ENCODE results near the gene CDX2. TPM values are rescaled to one million over a fixed set of nuclear protein-coding genes. Genes with fewer than 3 reads are reported as not detected.

The CDX2 gene
- total RNA-seq, 2 donors from 2014 or later = not detected

GRCh38 chr13:27929868-27930267 is 39.2 kb downstream of the CDX2 start:
- Histone ChIP-seq H3K4me3 (no peak overlapping the region), H3K36me3 (no peaks in the 10 kb centered on the region), H3K9me3 (no peaks in the 10 kb centered on the region), H3K4me1 (ENCODE audit: control insufficient read depth in 1 of 2, low read depth in 2 of 2) (peaks cover 0 to 6% of the 10 kb centered on the region in 2 donors), H3K27ac (no peak overlapping the region), H3K27me3 (replicated peaks; ENCODE audit: insufficient read depth) (no peaks in the 10 kb centered on the region)
- DNase-seq (ENCODE audit: low spot score) (no peak), ATAC-seq (ENCODE audit: insufficient number of reproducible peaks, low FRiP score, low read depth) (no peak)
- no peak for TF ChIP-seq CTCF (IDR thresholded peaks at IDR 0.05)

GRCh38 chr13:27928805-27929753 is 40.0 kb downstream of the CDX2 start:
- no peak for DNase-seq (ENCODE audit: low spot score)
- H3K4me1 ChIP-seq (ENCODE audit: control insufficient read depth in 1 of 2, low read depth in 2 of 2) = peaks cover 0 to 6% of the 10 kb centered on the region in 2 donors
- no peak overlapping the region for H3K27ac ChIP-seq
- TF ChIP-seq CTCF (IDR thresholded peaks at IDR 0.05) = no peak
- no peaks in the 10 kb centered on the region for H3K36me3 ChIP-seq
- ATAC-seq (ENCODE audit: insufficient number of reproducible peaks, low FRiP score, low read depth) = no peak
- no peak overlapping the region for H3K4me3 ChIP-seq
- no peaks in the 10 kb centered on the region for H3K27me3 ChIP-seq (replicated peaks; ENCODE audit: insufficient read depth)
- no peaks in the 10 kb centered on the region for H3K9me3 ChIP-seq

- no peak for TF ChIP-seq CTCF (IDR thresholded peaks at IDR 0.05)
- Histone ChIP-seq H3K4me3 (no peak overlapping the region), H3K9me3 (no peaks in the 10 kb centered on the region)
These were observed 40.7 kb downstream of the CDX2 start for GRCh38 chr13:27928353-27928804.

GRCh38 chr13:27927444-27928352 is 41.4 kb downstream of the CDX2 start:
- H3K4me3 ChIP-seq = no peak overlapping the region
- DNase-seq (ENCODE audit: low spot score) (no peak), ATAC-seq (ENCODE audit: insufficient number of reproducible peaks, low FRiP score, low read depth) (no peak)
- no peak overlapping the region for H3K27ac ChIP-seq
- no peaks in the 10 kb centered on the region for H3K36me3 ChIP-seq
- peaks cover 0 to 6% of the 10 kb centered on the region in 2 donors for H3K4me1 ChIP-seq (ENCODE audit: control insufficient read depth in 1 of 2, low read depth in 2 of 2)
- H3K9me3 ChIP-seq = no peaks in the 10 kb centered on the region
- no peak for TF ChIP-seq CTCF (IDR thresholded peaks at IDR 0.05)
- no peaks in the 10 kb centered on the region for H3K27me3 ChIP-seq (replicated peaks; ENCODE audit: insufficient read depth)

More at GRCh38 chr13:27928353-27928804, 40.7 kb downstream of the CDX2 start:
- ATAC-seq (ENCODE audit: insufficient number of reproducible peaks, low FRiP score, low read depth) (no peak), DNase-seq (ENCODE audit: low spot score) (no peak)
- Histone ChIP-seq H3K27ac (no peak overlapping the region), H3K36me3 (no peaks in the 10 kb centered on the region), H3K27me3 (replicated peaks; ENCODE audit: insufficient read depth) (no peaks in the 10 kb centered on the region), H3K4me1 (ENCODE audit: control insufficient read depth in 1 of 2, low read depth in 2 of 2) (peaks cover 0 to 6% of the 10 kb centered on the region in 2 donors)
